HG03045 (cell line): Measurements from ENCODE around the gene ASTN2.
"Not testable (repeated sequence)": the region's sequence is repeated elsewhere in the genome, so short reads cannot be mapped to it uniquely, and the experiment has no call there.

Experiments used
- ATAC-seq: cut with Tn5 transposase; IDR thresholded peaks from one replicate; pipeline ENCODE4 v1.9.1; 2021; ENCODE audit warnings: mild to moderate bottlenecking, moderate library complexity; ENCODE audit not compliant: unreplicated experiment

The ASTN2 gene

GRCh38 chr9:116937361-116937760 is 477.5 kb downstream of the ASTN2 start:
- ATAC-seq: no peak

DNA sequence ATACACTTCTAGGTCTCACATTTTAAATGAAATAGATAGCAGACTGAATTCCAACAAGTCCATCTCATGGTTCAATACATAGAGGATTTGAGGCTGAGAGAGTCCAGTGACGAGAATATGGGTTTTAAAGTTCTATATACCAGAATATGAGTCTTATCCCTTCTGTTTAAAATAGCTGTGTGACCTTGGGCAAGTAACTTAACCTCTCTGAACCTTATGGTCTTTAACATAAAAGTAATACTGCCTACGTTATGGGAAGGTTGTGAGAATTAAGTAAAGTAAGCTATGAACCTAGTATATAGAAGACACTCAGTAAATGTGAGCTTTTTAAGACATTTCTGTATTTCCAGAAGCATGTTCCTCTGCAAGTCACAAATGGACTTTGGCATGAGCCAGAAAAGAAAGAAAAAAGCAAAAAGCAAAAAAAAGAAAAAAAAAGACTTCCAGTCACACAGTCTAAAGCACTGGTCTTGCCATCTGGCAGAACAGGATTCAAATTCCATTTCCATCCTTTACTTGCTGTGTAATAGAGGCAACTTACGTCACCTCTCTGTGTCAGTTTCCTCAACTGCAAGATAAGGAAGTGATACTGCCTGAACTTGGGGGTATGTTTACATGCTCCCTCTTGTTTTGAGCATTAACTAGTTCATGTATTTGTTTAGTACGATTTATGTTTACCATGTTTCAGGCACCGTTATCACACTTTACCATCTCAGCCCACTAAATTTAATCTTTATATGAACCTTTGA is 479.5 kb downstream of the ASTN2 start:
- no peak for ATAC-seq

GRCh38 chr9:116934131-116934530 is 480.7 kb downstream of the ASTN2 start:
- ATAC-seq: no peak

DNA sequence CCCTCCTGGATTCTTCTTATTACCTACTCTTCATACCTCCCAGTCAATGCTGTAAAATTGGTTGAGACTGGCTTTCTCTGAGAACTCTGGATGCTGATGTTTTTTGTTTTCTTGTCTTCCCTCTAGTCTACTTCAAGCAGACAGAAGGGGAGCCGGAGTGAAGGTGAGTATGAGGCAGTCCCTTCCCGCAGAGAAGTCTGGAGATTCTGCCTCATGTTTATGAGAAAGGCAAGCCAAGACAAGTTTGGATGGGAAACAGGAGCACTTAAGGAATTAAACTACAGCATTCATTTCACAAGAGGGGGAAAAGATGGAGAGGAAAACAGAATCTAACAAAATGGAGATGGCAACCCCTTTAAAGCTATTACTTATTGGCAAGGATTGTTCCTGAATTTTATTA is 481.6 kb downstream of the ASTN2 start:
- no peak for ATAC-seq

- no peak for ATAC-seq
Observed at GRCh38 chr9:116929621-116930020, 485.2 kb downstream of the ASTN2 start.

DNA sequence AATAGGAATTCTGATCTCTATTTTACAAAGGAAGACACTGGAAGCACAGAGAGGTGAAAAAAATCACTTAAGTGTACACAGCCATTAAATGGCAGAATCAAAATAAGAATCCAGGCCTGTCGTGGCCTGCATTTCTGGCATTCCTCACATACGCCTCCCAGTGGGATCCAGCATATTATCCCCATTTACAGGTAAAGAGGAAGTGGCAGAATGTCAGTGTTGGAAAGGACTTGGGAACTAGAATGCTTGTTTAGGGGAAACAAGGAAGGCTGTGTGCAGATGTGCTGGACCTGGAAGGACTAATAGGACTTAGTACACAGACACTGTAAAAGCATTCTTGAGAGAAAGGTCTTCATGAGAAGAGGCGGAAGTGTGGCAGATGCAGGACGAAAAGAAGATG is 486.0 kb downstream of the ASTN2 start:
- no peak for ATAC-seq

DNA sequence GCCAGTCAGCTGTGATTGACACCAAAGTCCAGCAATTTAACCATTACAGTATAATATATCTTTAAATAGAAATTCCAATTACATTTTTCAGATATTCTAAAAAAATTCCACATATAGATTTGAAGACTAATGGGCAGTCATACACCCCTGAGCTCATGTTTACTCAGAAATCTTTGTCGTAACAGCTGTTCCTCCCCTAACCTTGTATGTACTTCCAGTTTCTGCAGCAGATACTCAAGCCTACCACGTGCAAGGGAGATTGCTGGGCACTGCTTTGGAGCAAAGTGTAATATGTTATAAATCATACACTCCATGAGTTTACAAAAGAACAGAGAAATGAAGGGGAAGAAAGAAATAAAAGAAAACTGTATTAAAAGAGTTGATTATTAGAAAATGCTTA is 486.6 kb downstream of the ASTN2 start:
- ATAC-seq: no peak

GRCh38 chr9:116927726-116928125 is 487.1 kb downstream of the ASTN2 start:
- ATAC-seq: no peak

- no peak for ATAC-seq
Observed at GRCh38 chr9:116925121-116925520, 489.7 kb downstream of the ASTN2 start.

GRCh38 chr9:116924462-116925110 is 490.3 kb downstream of the ASTN2 start:
- no peak for ATAC-seq

GRCh38 chr9:116917895-116918508 is 496.9 kb downstream of the ASTN2 start:
- ATAC-seq: not testable (repeated sequence)

- no peak for ATAC-seq
Observed at GRCh38 chr9:116913536-116913935, 501.3 kb downstream of the ASTN2 start.

DNA sequence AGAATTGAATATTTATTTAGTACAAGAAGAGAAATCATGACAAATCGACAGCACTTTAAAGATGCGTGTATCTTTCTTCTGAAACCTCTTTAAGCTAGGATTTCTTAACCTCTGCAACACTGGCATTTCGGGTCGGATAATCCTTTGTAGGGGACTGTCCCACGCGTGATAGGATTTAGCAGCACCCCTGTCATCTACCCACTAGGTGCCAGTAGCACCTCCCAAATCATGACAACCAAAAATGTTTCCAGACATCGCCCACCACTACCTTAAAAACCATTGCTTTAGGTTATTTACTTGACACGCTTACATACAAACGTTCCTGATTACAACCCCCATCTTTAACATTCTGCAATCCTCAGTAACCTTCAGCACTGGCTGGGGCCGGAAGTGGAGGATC is 504.7 kb downstream of the ASTN2 start:
- ATAC-seq: no peak

GRCh38 chr9:116907989-116908388 is 506.9 kb downstream of the ASTN2 start:
- ATAC-seq: no peak

DNA sequence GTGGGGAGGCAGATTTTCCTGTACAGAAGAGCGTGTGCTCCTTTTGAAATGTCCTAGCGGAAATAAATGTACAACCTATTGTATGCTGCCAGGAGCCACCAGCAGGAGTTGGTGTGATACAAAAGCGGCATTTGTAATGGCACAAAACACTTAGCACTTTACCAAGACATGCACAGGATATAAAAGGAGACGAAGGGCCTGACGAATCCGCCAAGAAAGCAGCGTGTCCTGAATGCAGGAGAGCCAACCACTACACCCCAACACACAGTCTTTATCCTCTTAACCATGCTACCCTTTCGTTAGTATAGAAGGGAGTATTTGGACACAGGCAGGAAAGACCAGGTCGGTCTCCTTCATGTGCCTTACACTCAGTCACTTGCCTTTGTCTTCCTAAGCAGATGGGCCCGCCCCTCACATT is 509.7 kb downstream of the ASTN2 start:
- no peak for ATAC-seq

GRCh38 chr9:116904165-116904564 is 510.7 kb downstream of the ASTN2 start:
- ATAC-seq: no peak

- no peak for ATAC-seq
Observed at GRCh38 chr9:116901260-116901659, 513.6 kb downstream of the ASTN2 start.

DNA sequence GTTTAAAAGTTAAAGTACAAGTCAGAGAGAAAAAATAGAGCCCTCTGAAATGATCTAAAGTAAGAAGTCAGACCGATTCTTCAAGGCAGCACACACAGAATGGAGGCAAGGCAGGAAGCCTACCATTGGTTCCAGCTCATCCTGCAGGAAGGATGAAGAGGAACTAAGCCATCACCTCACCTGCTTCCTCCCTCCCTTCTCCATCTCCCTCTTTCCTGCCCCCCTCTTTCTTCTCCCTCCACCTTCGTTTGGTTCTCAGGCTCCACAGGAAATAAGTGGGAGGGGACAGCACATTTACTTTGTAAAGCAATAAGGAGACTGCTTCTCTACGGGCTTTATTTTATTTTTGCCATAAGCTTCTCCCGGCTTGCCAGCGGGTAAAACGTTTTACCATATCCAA is 514.3 kb downstream of the ASTN2 start:
- no peak for ATAC-seq

DNA sequence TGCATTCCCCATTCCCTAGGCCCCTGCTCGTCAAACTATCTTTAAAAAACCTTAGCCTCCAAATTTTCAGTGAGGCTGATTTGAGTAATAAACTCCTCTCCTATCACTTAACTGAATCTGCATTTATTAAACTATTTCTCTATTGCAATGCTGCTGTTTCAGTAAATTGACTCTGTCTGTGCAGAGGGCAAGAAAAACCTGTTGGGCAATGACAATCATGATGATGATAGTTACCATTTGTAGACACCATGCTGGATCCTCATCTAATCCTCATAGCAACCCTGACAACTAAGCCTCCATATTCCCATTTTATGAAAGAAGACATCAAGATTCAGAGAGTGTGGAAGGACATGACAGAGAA is 514.9 kb downstream of the ASTN2 start:
- no peak for ATAC-seq

DNA sequence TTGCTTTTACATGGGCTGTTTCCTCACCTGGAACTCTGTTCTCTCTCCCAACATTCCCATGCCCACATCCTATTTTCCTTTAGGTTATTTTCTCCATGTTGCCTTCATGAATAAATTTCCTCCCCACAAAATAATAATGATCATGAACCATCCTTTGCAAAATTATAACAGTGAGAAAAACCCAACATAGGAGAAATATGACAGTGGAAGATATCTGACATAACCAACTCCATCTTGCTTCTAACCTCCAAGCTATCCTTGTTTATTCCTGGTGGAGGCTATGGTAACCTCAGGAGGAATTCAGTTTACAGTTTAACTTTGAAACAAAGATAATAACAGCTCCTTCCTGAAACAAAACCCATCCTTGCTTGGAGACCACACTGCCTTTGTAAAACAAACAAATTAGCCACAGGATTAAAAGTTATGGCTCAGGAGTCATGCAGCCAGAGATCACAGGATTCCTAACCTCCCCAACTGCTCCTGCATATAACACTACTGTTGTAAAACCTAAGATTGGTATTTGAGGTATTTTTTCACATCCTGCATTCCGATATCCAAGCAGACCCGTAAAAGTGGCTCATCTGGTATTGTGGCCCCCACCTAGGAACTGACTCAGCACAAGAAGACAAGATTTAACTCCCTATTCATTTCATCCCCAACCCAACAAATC is 515.4 kb downstream of the ASTN2 start:
- no peak for ATAC-seq

DNA sequence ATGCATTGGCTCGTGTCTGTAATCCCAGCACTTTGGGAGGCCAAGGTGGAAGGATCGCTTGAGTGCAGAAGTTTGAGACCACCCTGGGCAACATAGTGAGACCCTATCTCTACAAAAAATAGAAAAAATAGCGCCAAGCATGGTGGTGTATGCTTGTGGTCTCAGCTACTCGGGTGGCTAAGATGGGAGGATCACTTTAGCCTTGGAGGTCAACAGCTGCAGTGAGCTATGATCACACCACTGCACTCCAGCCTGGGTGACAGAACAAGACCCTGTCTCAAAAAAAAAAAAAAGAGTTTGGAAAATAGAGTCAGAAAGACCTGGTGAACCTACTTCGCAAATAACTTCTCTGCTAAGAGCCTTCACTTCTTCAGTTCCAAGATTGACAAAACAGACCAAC is 516.7 kb downstream of the ASTN2 start:
- not testable (repeated sequence) for ATAC-seq

DNA sequence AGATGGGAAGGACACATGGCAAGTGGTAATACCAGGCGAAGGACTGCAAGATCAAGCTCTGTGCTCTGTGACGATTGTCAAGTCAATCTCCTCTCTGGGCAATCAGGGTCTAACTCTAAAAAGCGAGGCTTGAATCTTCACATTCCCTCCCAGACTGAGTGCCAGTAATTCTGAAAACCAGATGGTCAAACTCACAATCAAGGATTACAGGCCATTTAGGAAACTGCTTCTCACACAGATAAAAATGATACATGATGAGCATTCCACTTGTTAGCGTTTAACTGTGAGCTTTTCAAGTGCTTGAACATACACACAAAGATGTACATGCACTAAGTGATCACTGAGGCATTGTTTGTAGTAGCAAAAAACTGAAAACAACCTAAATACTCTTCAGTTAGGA is 517.7 kb downstream of the ASTN2 start:
- no peak for ATAC-seq
